Parathyroid adenoma (tissue), 2 donors: Measurements from ENCODE around the gene TAF11L4.
"Not testable (repeated sequence)": the region's sequence is repeated elsewhere in the genome, so short reads cannot be mapped to it uniquely, and the experiment has no call there.

ENCODE experiments used
- H2AFZ ChIP-seq: fragments of 300-600 bp; sonication (generic); one replicate; pipeline ENCODE4 v1.7.0; 2017; ENCODE audit warnings: antibody characterized with exemption, mild to moderate bottlenecking
- H3K27ac ChIP-seq: fragments of 300-600 bp; sonication (generic); one replicate; pipeline ENCODE4 v1.7.0; 2017
- H3K27me3 ChIP-seq: fragments of 300-600 bp; sonication (generic); one replicate; pipeline ENCODE4 v1.7.0; 2017; ENCODE audit warnings: low read length; ENCODE audit not compliant: control insufficient read depth, insufficient read depth
- H3K36me3 ChIP-seq: fragments of 300-600 bp; sonication (generic); one replicate; pipeline ENCODE4 v1.7.0; 2017; ENCODE audit warnings: low read length; ENCODE audit not compliant: control insufficient read depth, insufficient read depth
- H3K4me1 ChIP-seq: fragments of 300-600 bp; sonication (generic); one replicate; pipeline ENCODE4 v1.7.0; 2017; ENCODE audit warnings: control low read depth
- H3K4me2 ChIP-seq: fragments of 300-600 bp; sonication (generic); one replicate; pipeline ENCODE4 v1.7.0; 2017; ENCODE audit warnings: low read length
- H3K4me3 ChIP-seq: fragments of 300-600 bp; sonication (generic); one replicate; pipeline ENCODE4 v1.7.0; 2017; ENCODE audit warnings: low read depth, low read length
- H3K79me2 ChIP-seq: fragments of 300-600 bp; sonication (generic); one replicate; pipeline ENCODE4 v1.7.0; 2017; ENCODE audit warnings: control low read depth
- H3K9ac ChIP-seq: fragments of 300-600 bp; sonication (generic); one replicate; pipeline ENCODE4 v1.7.0; 2017; ENCODE audit warnings: mild to moderate bottlenecking
- H3K9me3 ChIP-seq: fragments of 300-600 bp; sonication (generic); one replicate; pipeline ENCODE4 v1.7.0; 2017; ENCODE audit warnings: low read length; ENCODE audit not compliant: control insufficient read depth
- donor health status: primary hyperparathyroidism.

TAF11L4 gene

GRCh38 chr5:17519508-17519907 lies 2.1 kb upstream of the TAF11L4 start:
- H3K27ac ChIP-seq, H3K4me2 ChIP-seq, H3K9me3 ChIP-seq, H3K79me2 ChIP-seq, H3K4me3 ChIP-seq, H3K4me1 ChIP-seq, H3K36me3 ChIP-seq, H2AFZ ChIP-seq, H3K27me3 ChIP-seq, H3K9ac ChIP-seq: not testable (repeated sequence)

GRCh38 chr5:17524935-17525334 lies 3.3 kb downstream of the TAF11L4 start, which contains the start of gene TAF11L5:
TSS of gene TAF11L5 (plus strand) at chr5:17525235.
- H3K36me3 ChIP-seq, H3K27me3 ChIP-seq, H3K27ac ChIP-seq, H2AFZ ChIP-seq, H3K9ac ChIP-seq, H3K4me1 ChIP-seq, H3K4me2 ChIP-seq, H3K79me2 ChIP-seq, H3K9me3 ChIP-seq, H3K4me3 ChIP-seq: not testable (repeated sequence)

- not testable (repeated sequence) for H3K27me3 ChIP-seq, H3K4me1 ChIP-seq, H2AFZ ChIP-seq, H3K4me3 ChIP-seq, H3K9ac ChIP-seq, H3K27ac ChIP-seq, H3K4me2 ChIP-seq, H3K79me2 ChIP-seq, H3K36me3 ChIP-seq, H3K9me3 ChIP-seq
Measured at GRCh38 chr5:17526504-17526903, 4.9 kb downstream of the TAF11L4 start.

GRCh38 chr5:17528369-17528768 lies 6.8 kb downstream of the TAF11L4 start, which contains the start of gene TAF11L6:
TSS of gene TAF11L6 (plus strand) at chr5:17528669.
- H3K79me2 ChIP-seq, H3K27me3 ChIP-seq, H3K4me2 ChIP-seq, H3K9ac ChIP-seq, H3K9me3 ChIP-seq, H2AFZ ChIP-seq, H3K4me1 ChIP-seq, H3K27ac ChIP-seq, H3K4me3 ChIP-seq, H3K36me3 ChIP-seq: not testable (repeated sequence)
